NT2/D1 (cell line): ENCODE data around the gene ARHGEF9.

Experiments used
- SUZ12 ChIP-seq: IDR thresholded peaks from 2 replicates; pipeline ENCODE4 v1.6.1; 2011; ENCODE audit not compliant: insufficient read length, insufficient read depth; ENCODE audit errors: extremely low read depth
- YY1 ChIP-seq: IDR thresholded peaks from 2 replicates; pipeline ENCODE4 v1.6.1; 2011; ENCODE audit not compliant: insufficient read length, insufficient read depth

DNA sequence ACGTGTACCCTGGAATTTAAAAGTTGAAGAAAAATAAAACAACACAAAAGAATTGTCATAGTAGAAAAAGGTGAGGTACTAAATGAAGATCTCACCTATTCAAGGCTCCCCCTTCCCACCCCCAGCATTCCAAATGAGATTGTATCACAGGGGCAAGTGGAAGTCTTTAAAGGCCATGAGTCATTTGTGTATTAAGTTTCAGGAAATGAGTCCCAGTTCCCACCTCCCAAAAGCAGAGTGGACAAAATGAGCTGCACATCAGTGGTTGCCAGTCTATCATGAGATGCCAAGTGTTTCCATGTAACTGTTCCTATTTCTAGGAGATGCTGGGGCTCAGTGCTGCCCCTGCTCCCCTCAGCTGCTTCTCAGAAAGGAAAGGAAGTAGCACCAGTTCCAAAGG is 20.1 kb downstream of the ARHGEF9 start:
- TF ChIP-seq YY1 (no peak), SUZ12 (no peak)
